GM03348 (cell line): ENCODE results near the gene GOLPH3.
"Not testable (repeated sequence)": the region's sequence is repeated elsewhere in the genome, so short reads cannot be mapped to it uniquely, and the experiment has no call there.

Source experiments
- DNase-seq: peaks from one replicate; pipeline ENCODE4 v3.0.0; 2012; ENCODE audit warnings: low spot score

GOLPH3 gene

DNA sequence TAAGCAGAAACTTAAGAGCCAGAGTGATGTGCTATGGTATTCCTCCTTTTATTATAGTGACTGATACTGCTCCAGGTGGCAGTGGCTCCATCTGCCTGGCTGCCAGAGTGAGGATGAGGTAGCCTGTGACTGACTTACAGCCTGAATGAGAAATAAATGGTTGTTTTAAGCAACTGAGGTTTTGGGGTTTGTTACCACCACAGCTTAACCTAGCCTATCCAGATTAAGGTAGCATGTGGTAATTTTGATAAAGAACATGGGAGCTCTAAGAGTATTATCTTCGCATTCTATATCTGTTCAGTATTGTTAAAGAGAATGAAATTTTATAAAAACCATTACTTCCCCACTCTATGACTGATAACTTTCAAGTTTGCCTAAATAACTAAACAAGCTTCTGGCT is 39.0 kb downstream of the GOLPH3 start:
- DNase-seq: no peak

DNA sequence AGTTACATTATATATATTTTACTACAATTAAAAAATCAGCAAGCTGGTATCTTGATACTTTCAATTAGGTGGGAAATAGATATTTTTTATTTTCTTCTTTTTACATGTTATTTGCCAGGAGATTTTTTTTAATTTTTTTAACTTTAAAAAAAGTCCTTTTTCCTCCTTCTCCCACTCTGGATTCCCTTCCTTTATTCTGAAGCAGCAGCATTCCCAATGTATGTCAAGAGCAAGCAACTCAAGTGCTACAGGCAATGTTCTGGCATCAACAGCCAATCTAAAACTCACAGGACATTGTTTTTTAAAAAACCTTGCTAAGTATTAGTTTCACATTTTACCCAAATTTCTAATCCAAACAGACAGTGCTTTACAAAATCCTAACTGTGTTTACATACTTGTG is 41.4 kb downstream of the GOLPH3 start:
- DNase-seq: no peak

DNA sequence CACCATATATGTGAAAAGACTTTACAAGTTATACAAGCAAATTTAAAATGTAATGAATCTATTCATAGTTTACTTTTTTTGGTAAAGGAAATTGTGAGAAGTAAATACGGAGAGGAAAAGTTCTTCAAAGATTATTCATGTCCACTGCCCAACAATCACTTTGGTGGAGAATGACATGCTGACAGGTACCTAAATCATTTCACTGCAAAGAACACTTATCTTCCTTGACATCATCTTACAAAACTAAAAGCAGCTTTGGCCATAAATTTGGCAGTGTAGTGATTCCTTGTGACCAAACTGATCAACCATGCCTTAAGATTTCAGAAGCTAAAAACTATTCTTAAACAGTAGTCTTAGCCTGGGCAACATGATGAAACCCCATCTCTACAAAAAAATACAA is 42.5 kb downstream of the GOLPH3 start:
- no peak for DNase-seq

DNA sequence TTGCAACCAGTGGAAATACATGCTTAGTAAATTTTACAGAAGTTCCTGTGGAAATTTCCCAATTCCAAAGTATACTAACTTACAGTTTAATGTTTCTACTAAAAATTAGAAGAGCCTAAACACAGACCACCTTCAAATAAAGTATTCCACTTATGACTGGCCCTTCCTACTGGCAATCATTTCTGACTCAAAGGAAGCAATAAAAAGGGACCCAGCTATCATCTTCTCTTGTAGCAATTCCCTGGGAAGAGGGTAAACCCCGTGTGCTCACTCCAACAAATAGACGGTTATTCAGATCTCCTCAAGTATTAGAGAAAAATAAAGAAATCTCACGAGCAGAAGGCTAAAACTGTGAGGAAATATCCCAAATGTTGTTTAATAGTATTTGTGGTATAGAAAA is 43.3 kb downstream of the GOLPH3 start:
- DNase-seq: no peak

DNA sequence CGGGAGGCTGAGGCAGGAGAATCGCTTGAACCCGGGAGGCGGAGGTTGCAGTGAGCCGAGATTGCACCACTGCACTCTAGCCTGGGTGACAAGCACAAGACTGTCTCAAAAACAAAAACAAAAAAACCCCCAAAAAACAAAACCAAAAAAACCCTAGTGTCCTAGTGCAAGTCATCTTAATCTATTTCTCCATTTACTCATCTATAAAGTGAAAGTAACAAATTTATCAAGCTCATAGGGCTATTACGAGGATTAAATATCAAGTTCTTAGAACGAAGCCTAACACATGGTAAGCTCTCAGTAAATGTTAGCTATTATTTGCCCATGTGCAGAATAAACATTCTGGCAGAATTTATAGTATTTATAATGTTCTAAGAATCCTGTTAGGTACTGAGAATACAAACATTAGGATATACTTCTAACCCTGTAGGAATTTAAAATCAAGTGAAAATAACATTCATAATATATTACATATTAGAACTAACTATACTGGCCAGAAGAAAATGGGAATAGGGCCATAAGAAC is 45.0 kb downstream of the GOLPH3 start:
- DNase-seq: no peak

DNA sequence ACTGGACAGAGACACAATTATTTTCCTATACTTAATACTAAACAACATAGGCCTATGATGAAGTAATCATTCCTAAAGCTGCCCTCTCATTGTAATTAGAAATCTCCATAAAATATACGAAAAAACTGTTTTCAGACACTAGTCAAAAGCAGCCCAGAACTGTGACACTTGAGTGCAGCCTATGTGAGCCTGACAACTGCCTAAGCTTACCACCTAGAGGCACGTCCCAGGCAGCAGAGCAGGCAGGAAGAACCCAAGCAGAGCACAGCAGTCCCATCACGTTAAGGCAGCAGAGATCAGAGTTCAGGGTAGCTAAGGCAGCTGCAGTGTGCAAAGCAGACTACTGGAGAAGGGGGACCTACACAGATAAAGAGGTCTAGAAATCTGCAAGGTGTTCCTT is 46.4 kb downstream of the GOLPH3 start:
- DNase-seq: no peak

DNA sequence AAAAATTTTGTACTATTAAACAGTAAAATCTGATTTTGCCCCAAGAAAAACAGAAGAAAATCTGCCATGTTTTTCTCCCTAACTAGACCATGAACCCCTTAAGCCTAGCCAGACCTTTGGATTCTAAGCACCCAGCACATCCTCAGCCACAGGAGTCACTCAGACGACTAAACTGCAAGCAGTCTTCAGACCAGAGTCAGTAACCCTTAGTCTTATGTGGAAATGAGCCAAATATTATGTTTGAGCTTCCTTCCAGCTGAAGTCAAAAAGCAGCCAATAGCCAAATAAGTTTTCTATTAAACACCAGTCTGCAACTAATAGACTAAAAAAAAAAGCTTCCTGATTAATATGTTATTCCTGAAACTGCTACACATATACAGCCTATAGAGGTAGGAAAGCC is 47.4 kb downstream of the GOLPH3 start:
- DNase-seq: no peak

DNA sequence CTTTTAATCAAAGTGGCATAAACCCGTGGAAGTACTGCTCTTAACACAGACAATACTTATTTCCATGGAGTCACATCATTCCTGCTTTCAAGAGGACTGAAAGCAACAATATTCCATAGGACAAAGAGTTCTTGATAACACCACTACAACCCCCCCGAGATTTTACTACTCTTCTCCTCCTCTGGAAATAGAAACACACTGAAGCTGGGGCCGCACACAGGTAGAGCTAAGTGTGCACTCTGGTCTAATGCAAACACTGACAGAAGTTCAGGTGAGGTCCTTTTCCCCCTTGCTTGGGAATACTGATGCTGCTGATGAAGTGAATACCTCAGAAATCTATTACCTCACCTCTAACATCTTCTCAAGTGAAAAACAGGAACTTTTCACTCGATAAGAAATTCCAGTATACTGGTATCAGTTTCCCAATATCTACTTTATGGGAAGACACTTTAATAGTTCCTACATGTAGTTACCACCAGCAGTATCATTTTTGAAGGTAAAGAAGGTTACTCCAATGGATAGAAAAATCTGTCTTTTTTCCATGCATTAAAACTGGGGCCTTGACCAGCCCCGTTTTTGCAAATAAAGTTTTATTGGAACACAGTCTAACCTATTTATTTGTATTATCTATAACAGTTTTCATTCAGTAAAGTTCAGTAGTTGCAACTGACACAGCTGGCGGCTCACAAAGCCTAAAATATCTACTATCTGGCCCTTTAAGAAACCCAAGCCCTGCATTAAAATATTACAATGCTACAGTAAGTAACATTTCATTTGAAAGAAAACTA is 50.0 kb downstream of the GOLPH3 start:
- no peak for DNase-seq

DNA sequence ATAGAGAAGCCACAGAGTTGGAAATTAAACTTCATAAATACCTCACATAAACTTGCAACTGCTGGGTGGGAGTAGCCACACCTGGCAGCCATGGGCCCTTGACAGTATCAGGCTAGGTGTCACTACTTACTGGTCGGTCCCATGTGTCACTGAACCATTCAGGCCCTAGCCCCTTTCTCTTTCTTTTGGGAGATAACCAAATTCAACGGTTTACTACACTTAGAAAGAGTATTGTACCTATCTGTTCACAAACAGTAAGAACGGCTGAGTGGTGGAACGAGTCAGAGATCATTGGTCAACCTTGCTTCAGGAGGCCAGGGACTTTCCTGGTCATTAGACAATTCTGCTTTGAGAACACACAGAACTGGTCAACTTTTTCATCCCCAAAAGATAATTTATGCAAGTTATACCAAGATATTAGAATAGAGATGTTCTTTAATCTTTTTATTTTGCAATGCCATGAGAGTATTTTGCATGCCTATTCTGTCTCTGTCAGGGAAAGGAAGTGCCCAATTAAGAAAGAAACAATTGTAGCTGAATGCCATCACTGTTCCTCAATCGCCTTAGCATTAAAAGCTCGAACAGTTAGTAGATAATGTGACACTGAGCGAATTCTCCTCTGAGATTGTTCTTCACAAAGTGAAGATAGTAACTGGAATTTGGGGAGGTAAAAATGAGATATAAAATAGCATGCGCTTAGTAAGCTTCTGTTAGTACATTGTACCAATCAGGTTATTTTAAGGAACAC is 50.9 kb downstream of the GOLPH3 start:
- DNase-seq: no peak

DNA sequence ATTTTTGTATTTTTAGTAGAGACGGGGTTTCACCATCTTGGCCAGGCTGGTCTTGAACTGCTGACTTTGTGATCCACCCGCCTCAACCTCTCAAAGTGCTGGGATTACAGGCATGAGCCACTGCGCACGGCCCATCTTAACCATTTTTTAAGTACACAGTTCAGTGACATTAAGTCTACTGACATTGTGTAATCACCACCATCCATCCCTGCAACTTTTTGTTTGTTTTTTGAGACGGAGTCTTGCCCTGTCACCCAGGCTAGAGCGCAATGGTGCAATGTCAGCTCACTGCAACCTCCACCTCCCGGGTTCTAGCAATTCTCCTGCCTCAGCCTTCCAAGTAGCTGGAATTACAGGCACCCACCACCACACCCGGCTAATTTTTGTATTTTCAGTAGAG is 55.2 kb downstream of the GOLPH3 start:
- DNase-seq: not testable (repeated sequence)

DNA sequence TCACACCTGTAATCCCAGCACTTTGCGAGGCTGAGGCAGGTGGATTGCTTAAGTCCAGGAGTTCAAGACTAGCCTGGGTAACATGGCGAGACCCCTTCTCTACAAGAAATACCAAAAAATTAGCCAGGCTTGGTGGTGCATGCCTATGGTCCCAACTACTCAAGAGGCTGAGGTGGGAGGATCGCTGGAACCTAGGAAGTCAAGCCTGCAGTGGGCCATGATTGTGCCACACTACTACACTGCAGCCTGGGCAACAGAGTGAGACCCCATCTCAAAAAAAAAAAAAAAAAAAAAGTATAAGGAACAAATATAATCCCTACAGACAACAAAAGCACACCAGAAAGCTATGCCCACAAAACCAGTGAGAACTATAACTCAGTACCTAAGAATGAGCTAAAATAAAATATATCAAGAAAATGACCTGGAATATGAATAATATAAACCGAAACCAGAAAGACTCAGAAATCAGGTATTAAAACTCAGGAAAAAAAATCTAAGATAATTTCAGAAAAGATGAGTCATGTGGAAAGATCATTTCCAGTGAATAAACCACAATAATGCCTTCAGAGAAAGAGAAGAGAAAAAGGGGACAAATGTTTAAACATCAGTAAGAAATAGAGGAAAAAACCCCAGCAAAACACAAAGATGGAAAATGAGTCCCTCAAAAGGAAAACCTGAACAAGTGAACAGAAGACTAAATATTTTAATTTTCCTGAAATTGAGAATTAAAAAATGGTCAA is 57.4 kb downstream of the GOLPH3 start:
- DNase-seq: peak; percentile 54

DNA sequence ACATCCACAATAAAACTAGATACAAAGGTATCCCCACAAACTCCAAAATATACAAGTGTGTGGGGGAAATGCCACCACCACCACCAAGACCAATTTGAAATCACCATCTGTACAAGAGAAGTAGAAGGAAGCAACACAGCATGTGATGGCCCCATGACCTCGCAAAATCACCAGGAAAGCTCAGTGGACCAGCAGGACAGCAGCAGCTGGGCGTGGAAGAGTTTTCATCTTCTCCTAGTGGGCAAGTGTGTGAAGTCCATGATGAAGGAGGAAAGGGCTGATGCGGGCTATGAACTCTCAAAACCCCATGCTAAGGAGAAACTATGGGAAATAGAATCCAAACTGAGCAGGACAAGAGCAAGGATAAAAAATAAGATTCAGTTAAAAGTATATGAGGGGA is 58.1 kb downstream of the GOLPH3 start:
- DNase-seq: no peak

DNA sequence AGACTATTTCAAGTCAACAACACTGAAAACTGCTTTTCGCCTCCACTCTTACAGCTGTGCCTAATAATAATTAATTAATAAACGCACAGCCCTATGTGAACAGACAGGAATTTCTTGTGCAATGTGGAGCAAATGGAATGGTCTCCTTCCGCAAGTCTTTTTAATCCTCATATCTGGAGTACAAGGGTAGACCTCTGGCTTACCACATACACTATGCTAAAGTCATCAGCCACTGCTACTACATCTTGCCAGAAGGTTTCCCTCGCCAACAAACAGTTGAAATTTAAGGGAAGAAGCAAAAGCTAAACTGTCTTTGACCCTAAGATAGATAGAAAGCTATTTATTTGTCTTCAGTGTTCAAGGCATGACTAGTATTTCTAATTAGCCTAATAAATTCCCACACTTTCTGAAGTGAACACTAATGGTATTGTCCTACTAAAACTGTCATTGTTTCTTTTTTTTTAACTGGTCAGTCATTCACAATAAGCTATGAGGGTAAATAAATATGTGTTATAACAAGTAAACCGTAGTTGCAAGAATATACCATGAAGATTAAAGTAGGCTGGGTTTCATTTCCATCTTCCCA is 63.9 kb downstream of the GOLPH3 start:
- no peak for DNase-seq

DNA sequence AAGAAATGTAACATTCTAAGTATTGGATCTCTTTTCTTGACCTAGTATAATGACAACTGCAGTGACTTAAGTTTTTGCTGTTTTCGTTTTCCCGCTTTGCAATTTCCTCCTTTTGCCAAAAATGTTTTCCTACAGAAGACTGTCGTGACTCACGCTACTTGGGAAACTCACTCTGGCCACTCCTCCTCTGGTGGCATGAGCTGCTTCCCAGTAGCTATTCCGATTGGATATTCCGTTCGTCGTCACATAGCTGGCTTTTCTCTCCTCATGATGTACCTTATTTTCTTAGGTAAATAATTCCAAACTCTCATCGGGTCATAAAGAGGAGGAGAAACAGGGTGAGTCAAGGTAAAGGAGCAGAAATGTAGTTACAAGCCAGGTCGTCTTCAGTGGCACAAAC is 64.9 kb downstream of the GOLPH3 start:
- DNase-seq: peak; percentile 74

DNA sequence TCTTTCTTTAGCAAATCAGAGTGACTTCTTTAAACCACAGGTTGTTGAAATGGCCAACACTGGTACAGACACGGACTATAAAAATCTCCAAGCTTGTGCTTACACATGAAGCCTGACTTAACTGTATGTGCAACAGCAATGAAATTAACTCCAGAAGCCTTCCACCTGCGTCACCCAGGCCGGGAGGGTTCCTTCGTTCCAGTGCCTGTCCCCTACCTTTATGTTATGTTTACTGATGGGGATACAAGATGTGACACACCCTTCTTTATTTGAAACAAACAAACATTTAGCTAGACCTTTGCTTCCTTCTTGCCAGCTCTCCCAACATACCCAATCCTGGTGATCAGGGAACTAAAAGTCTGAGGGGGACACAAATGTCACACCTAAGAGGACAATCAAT is 66.0 kb downstream of the GOLPH3 start:
- no peak for DNase-seq

DNA sequence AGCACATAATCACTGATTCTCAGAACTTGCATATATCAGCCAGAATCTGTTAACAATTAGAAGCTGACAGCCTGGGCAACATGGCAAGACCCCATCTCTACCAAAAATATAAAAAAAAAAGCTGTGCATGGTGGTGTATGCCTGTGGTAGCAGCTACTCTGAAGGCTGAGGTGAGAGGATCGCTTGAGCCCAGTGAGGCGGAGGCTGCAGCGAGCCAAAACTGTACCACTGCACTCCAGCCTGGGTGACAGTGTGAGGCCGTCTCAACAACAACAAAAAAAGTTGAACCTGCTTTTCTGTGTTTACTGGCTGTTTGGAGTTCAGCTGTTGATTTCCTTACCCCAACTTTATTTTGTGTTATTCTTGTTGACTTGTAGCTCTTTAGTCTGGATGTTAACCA is 66.8 kb downstream of the GOLPH3 start:
- DNase-seq: no peak

DNA sequence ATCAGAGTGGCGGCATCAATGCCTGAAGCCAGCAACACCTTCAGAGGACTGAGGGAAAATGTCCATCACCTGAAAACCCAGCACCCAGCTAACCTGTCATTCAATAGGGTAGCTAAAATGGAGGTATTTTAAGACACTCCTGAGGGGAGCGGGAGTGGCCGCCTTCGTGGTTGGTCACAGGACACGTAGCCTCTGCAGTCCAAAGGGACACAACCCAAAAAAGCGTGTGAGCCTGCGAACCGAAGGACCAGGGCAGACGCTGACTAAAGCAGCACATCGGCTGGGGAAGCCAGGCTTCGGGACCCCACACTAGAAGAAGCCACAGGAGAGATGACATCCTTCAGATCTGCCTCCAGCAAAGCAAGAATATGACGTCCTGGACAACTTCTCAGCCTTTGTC is 70.6 kb downstream of the GOLPH3 start:
- DNase-seq: no peak

DNA sequence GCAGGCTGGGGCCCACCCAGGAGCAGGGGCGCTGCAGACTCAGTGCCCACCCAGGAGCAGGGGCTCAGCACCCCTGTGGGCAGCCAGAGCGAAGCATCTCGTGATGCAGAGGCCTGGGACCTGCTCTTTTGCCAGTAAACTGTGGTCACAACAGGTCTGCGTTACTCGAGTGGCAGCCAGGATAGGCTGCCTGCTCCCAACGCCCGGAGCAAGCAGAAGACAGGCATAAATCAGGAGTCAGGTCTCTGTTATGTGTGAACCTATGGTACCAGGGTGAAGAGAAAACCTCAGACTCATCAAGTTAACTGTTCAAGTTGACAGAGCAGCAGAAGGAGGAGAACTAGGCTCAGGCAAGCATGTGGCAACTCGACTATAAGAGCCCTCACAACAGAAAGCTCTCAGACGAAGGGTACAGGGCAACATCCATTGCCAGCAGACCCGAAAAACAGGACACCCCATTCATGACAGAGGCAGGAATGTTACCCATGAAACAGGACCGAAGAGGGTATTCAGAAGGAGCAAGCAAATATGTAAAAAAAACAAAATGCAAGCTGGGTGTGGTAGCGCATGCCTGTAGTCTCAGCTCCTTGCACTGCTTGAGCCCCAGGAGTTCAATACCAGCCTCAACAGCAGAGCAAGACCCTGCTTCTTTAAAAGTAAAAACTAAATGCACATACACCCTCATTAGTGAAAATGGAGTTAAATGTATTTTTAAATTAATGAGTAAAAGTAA is 71.7 kb downstream of the GOLPH3 start:
- DNase-seq: no peak

DNA sequence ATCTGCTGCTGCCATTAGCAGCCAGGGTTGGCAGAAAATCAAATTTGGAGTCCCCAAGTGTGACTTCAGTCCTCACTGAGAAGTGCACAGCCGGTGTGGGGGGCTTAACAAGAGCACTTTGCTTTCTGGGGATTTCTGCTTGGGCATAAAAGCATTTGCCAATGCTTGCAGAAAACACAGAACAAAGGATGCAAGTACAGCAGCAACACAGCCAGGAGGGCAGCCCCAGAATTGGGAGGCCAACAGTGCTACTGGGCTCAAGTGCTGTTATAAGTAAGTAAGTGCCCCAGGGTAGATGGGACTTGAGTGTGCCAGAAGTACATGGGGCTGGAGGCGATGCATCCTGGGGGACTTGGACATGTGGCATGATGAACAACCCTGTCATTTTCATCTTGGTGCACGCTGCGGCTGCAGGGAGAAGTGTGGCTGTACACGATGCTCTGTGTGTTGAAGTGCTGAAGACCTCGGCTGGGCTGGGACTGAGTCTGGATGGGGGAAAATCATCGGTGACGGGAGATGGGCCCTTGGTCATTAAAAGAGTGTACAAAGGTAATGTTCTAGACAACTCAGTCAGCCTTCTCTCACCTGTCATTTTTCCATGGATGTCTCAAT is 73.3 kb downstream of the GOLPH3 start:
- no peak for DNase-seq

DNA sequence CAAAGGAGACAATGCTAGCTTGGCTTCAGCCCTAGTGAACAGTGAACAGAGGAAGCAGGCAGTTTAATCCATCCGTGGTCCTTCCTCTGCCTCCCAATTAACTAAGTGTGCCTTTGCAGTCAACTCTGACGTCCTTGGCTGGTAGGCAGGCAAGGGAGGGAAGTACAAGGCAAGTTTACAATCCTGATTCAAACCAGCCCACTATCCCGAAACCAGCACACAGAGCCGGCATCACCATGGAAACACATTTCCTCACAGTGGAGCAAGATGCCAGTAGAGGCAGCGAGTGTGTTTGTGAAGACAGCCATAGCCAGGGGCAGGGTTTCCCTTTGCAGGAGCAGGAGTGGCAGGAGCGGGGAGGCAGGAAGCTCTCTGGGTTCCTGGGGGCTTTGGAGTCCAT is 73.9 kb downstream of the GOLPH3 start:
- DNase-seq: no peak

DNA sequence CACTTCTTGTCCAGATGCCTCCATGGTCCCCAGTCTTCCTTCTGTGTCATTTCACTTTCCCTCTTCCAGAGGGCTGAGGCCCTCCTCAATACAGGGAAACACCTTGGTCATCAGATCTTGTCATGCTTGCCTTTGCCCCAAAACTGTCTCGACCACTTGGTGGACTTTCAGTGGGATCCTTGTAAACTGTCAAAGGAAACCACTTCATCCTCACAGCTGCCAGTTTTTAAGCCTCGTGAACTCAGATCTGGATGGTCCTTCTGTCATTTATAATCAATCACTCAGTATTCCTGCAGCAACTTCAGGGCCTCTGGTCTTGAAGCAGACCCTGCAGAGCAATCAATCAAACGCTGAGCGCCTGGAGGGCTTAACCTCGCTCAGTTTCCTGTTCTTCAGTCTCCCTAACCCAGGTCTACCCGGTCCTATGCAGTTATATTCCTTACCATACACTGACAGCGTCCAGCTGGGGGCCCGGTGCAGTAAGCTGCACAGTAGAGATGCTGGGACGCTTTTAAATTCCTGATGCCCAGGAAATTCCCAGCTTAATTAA is 74.6 kb downstream of the GOLPH3 start:
- no peak for DNase-seq
